ENCODE results near the gene DTX3. TPM values are rescaled to one million over a fixed set of nuclear protein-coding genes. Genes with fewer than 3 reads are reported as not detected.
"Not testable (repeated sequence)": the region's sequence is repeated elsewhere in the genome, so short reads cannot be mapped to it uniquely, and the experiment has no call there.

DTX3 gene
- total RNA-seq, 1 donor from 2014 or later: 31.0 TPM

DNA sequence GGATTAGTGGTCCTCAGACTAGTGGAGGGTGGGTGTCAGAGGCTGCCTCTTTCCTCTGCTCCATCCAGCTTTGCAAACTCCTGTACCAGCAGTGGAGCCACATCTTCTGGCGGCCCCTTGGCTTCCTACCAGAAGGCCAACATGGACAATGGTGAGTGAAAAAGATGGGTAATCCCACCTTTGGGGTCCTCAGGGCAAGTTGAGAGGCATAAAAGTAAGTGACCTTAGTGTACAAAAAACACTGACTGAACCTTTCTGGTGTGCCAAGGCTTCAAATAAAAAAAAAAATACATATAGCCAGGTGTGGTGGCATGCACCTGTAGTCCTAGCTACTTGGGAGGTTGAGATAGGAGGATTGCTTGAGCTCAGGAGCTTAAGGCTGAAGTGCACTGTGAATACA lies 22.8 kb upstream of the DTX3 start:
- intact Hi-C loops (cut with DNase I): no loop called here

DNA sequence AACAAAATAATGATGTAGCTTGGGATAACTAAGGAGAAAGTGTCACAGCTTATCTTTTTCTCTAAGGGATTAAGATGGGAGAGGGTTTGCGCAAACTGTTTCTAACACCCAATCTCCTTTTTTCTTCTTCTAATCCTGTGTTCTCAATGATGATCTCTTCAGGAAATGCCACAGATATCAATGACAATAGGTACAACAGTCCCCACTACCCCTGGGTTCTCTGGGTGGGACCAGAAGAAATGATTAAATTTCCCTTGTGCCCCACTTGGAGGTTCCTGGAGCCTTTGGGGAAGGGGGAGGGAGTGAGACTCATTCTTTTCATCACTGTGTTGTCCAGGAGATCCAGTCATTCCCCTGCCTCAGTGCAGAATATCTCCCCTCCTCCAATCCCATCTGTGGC lies 22.2 kb upstream of the DTX3 start:
- no peak for DNase-seq (ENCODE audit: low spot score)
- intact Hi-C loops (cut with DNase I): no loop called here

More for the DNA sequence above, 22.8 kb upstream of the DTX3 start:
- DNase-seq (ENCODE audit: low spot score): peak; percentile 6

GRCh38 chr12:57583008-57583831 lies 21.4 kb upstream of the DTX3 start:
- intact Hi-C loops (cut with DNase I): loop anchor here (1.0 kb wide), 1 partner anchor 39 kb away; no protein-coding TSS in a partner anchor
- DNase-seq (ENCODE audit: low spot score): no peak

- intact Hi-C loops (cut with DNase I): no loop called here
Measured at GRCh38 chr12:57584050-57584449, 20.6 kb upstream of the DTX3 start.

DNA sequence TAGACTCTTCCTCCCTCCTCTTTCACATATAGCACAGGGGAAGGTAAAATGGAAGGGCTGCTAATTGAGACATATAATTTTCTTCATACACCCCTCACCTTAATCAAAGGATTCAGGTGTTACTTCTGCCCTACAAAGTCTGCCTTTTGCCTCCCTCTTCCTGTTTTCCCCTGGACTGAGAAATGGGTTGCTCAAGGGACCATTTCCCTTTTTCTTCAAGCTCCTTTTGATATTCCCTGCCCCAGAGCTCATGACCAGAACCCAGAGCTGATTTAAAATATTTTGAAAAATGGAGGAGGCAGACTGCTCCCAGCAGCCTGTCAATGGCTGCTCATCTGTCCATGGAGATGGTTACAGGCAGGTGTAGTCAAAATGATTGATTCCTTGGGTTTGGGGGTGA lies 19.9 kb upstream of the DTX3 start:
- no peak for DNase-seq (ENCODE audit: low spot score)
- intact Hi-C loops (cut with DNase I): no loop called here

More at GRCh38 chr12:57584050-57584449, 20.6 kb upstream of the DTX3 start:
- DNase-seq (ENCODE audit: low spot score): no peak

- intact Hi-C loops (cut with DNase I): no loop called here
- no peak for DNase-seq (ENCODE audit: low spot score)
Measured at GRCh38 chr12:57585156-57585555, 19.5 kb upstream of the DTX3 start.

DNA sequence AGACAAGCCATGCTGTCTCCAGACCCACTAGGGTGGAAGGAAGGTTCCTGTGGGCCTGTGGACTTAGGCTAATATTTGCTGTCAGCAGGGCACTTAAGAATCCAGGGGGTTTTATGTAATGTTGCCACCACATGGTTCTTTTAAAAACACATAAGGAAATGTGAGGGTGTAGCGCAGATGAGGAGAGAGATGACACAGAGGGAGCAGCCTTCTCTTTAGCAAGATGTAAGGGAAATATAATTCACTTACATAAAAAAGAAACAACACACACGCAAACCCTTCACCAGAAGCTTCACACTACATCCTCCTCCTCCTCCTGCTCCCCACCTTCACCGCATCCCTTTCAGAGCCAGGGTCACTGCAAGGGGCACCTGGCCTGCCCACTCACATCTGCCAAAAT lies 18.5 kb upstream of the DTX3 start:
- DNase-seq (ENCODE audit: low spot score): no peak
- intact Hi-C loops (cut with DNase I): no loop called here

DNA sequence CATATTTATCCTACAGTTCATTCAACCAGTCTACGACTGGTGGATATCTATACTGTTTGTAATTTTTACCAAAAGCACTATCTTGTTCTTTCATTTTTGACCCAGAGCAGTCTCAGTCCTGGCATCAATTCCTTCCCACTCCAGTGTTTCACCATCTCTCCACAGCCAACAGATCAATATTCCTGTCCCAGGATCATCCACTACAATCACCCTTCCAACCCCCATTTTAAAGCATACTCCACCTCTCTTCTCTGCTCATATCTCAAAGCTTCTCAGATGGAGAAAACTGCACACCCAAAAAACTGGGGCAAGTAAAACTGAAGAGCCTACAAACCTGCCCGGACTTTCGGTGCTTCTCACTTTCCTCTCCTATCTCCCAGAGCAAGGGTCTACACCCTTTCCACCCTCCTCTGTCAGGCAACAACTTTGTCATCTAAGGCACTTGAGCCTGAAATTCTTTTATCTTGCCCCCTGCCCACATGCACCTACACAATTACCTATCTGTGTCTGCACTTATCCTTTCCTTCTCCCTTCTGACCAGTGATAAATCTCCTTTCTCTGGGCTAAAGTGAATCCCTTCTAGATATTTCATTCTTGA lies 17.7 kb upstream of the DTX3 start:
- intact Hi-C loops (cut with DNase I): no loop called here
- DNase-seq (ENCODE audit: low spot score): no peak

DNA sequence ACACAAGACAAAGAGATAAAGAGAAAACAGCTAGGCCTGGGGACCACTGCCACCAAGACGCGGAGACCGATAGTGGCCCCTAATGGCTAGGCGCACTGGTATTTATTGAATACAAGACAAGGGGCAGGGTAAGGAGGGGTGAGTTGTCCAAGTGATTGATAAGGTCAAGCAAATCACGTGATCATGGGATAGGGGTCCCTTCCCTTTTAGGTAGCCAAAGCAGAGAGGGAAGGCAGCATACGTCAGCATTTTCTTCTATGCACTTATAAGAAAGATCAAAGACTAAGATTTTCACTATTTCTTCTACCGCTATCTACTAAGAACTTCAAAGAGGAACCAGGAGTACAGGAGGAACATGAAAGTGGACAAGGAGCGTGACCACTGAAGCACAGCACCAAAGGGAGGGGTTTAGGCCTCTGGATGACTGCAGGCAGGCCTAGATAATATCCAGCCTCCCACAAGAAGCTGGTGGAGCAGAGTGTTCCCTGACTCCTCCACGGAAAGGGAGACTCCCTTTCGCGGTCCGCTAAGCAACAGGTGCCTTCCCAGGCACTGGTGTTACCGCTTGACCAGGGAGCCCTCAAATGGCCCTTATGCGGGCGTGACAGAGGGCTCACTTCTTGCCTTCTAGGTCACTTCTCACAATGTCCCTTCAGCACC lies 15.5 kb upstream of the DTX3 start:
- DNase-seq (ENCODE audit: low spot score); intact Hi-C loops (cut with DNase I): not testable (repeated sequence)

- DNase-seq (ENCODE audit: low spot score): no peak
- intact Hi-C loops (cut with DNase I): no loop called here
Measured at GRCh38 chr12:57590479-57590863, 14.2 kb upstream of the DTX3 start.

DNA sequence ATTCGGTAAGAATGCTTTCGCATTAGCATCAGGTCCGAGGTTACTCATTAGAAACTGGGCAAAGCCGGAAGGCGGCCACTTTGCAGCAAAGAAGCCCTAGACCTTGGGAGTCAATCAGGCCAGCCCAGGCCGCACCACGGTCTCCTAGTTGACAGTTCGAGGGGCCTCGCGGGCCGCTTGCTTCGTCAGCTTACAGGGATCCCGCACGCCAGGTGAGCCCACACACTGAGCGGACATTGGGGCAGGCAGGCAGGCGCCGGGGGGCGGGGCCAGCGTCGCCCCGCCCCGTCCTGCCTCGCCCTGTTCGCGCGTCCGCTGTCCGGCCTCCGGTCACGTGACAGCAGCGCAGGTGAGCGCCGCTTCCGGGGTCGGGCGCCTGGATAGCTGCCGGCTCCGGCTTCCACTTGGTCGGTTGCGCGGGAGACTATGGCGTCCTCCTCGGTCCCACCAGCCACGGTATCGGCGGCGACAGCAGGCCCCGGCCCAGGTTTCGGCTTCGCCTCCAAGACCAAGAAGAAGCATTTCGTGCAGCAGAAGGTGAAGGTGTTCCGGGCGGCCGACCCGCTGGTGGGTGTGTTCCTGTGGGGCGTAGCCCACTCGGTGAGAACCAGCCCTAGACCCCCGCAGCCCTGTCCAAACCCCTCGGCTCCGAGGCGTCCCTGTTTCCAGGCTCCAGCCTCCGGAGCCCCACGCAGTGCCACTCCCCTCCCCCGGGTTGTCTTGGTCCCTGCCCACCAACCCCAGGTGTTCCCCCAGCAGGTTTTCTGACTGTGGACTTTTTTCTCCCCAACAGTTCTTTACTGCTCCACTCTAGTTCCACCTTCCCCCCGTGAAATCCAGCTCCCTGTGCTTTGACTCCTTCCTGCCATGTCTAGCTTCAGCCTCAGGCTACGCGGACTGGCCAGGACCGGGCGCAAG lies 13.5 kb upstream of the DTX3 start, which contains the start of gene PIP4K2C:
Gene PIP4K2C, plus strand, starts transcription at position 329 of the 918 bp plus-strand sequence. Its CDS starts 98 bp downstream, at position 427.
- intact Hi-C loops (cut with DNase I): no loop called here
- DNase-seq (ENCODE audit: low spot score): peak; percentile 94

- no peak for DNase-seq (ENCODE audit: low spot score)
- intact Hi-C loops (cut with DNase I): no loop called here
Measured at GRCh38 chr12:57591782-57592325, 12.8 kb upstream of the DTX3 start.

- no peak for DNase-seq (ENCODE audit: low spot score)
- intact Hi-C loops (cut with DNase I): no loop called here
Measured at GRCh38 chr12:57592551-57593165, 12.0 kb upstream of the DTX3 start.

DNA sequence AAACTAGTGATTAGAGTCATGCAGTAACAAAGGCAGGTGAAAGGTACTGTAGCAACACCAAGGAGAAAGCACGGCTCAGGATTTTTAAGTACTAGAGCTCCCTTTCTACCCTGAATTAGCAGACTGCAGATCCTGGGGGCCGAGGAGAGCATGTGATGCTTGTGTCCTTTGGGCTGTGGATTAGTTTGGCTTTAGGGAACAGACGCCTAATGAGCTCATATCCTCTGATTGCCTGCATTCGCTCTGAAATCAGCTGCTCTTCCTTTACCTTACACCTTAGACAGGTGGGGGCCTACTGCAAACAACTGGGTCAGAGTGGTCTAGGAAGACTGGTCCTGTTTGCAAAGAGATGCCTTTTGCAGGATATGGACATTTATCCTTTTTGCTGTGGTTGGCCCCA lies 11.4 kb upstream of the DTX3 start:
- DNase-seq (ENCODE audit: low spot score): no peak
- intact Hi-C loops (cut with DNase I): no loop called here

DNA sequence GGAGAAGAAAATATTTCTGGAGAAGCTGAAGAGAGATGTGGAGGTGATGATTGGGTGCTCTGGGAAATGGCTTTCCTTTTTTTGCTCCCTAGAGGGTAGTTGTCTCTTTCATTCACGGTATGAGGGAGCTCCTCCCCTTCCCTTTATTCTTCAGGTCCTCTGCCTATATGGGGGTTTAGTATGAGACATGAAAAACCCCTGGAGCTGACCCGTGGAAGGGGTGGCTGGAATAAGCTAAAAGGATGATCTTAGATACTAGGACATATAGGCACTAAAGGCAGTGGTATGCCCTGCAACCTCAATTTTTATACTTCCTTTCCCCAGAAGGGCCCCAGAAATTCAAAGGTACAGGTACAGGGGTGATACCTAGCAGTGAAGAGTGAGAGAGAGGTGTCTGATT lies 4.2 kb upstream of the DTX3 start:
- DNase-seq (ENCODE audit: low spot score): no peak
- intact Hi-C loops (cut with DNase I): no loop called here

GRCh38 chr12:57602544-57602943 lies 2.1 kb upstream of the DTX3 start:
- DNase-seq (ENCODE audit: low spot score): no peak
- intact Hi-C loops (cut with DNase I): no loop called here

DNA sequence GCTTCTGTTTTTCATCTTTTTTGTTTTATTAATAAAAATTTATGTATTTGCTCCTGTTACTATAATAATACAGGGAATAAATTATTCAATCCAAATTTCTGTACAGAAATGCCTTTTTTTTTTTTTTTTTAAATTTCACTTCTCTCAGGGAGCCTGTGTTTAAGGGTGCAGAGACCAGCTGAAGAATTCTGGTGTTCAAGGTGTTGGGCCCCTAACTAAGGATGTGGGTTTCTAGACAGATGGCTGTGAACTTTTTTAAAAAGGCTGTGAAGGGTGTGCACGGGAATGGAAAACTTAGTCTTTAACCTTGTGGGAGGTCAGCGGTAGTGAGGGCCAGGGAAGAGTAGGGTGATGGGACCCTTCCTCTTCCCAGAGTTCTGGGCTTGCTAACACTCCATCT lies 1.3 kb upstream of the DTX3 start:
- intact Hi-C loops (cut with DNase I): no loop called here
- no peak for DNase-seq (ENCODE audit: low spot score)

- intact Hi-C loops (cut with DNase I): no loop called here
Measured at GRCh38 chr12:57603815-57604453, 690 bp upstream of the DTX3 start.

More at GRCh38 chr12:57603815-57604453, 690 bp upstream of the DTX3 start:
- DNase-seq (ENCODE audit: low spot score): no peak
